ENCODE results near the gene AIRE.
A peak's percentile ranks its signal among the peaks of the same experiment; 100 is the strongest.
"Not testable (repeated sequence)": the region's sequence is repeated elsewhere in the genome, so short reads cannot be mapped to it uniquely, and the experiment has no call there.

AIRE gene

GRCh38 chr21:44285138-44285992 is at the start of gene AIRE:
AIRE (plus strand) TSS chr21:44285876; CDS start chr21:44286007, 131 bp downstream.
- H3K4me3 ChIP-seq (ENCODE audit: low read length), result no peak within 1 kb of the TSS
- H3K4me1 ChIP-seq (ENCODE audit: control insufficient read depth, insufficient read depth, low read length), result no peaks in the 10 kb centered on the region
- H3K9me3 ChIP-seq (ENCODE audit: control insufficient read depth, low read length), result no peaks in the 10 kb centered on the region
- H3K27me3 ChIP-seq (replicated peaks; ENCODE audit: control insufficient read depth, insufficient read depth, low read length), result peaks cover 29% of the 10 kb centered on the region
- no peak within 1 kb of the TSS for H3K9ac ChIP-seq (ENCODE audit: low read length)
- no peaks in the 10 kb centered on the region for H3K36me3 ChIP-seq (ENCODE audit: control insufficient read depth, insufficient read depth, low read length, severe bottlenecking)
- peak; percentile 54 for DNase-seq (ENCODE audit: low read depth)

- H3K9me3 ChIP-seq (ENCODE audit: control insufficient read depth, low read length); H3K9ac ChIP-seq (ENCODE audit: low read length); DNase-seq (ENCODE audit: low read depth); H3K36me3 ChIP-seq (ENCODE audit: control insufficient read depth, insufficient read depth, low read length, severe bottlenecking); H3K4me1 ChIP-seq (ENCODE audit: control insufficient read depth, insufficient read depth, low read length); H3K4me3 ChIP-seq (ENCODE audit: low read length); H3K27me3 ChIP-seq (replicated peaks; ENCODE audit: control insufficient read depth, insufficient read depth, low read length): not testable (repeated sequence)
These were observed 45.3 kb upstream of the AIRE start for GRCh38 chr21:44240353-44240752.

GRCh38 chr21:44240842-44241241 is 44.8 kb upstream of the AIRE start, which contains the start of gene ICOSLG:
ICOSLG (minus strand) TSS chr21:44240943; CDS start chr21:44240817, 126 bp downstream.
- not testable (repeated sequence) for H3K9me3 ChIP-seq (ENCODE audit: control insufficient read depth, low read length); DNase-seq (ENCODE audit: low read depth); H3K27me3 ChIP-seq (replicated peaks; ENCODE audit: control insufficient read depth, insufficient read depth, low read length); H3K9ac ChIP-seq (ENCODE audit: low read length); H3K4me1 ChIP-seq (ENCODE audit: control insufficient read depth, insufficient read depth, low read length); H3K4me3 ChIP-seq (ENCODE audit: low read length); H3K36me3 ChIP-seq (ENCODE audit: control insufficient read depth, insufficient read depth, low read length, severe bottlenecking)

GRCh38 chr21:44241281-44241680 is 44.4 kb upstream of the AIRE start:
- not testable (repeated sequence) for H3K4me3 ChIP-seq (ENCODE audit: low read length); H3K36me3 ChIP-seq (ENCODE audit: control insufficient read depth, insufficient read depth, low read length, severe bottlenecking); H3K9ac ChIP-seq (ENCODE audit: low read length); H3K27me3 ChIP-seq (replicated peaks; ENCODE audit: control insufficient read depth, insufficient read depth, low read length); H3K9me3 ChIP-seq (ENCODE audit: control insufficient read depth, low read length); DNase-seq (ENCODE audit: low read depth); H3K4me1 ChIP-seq (ENCODE audit: control insufficient read depth, insufficient read depth, low read length)

GRCh38 chr21:44243980-44244379 is 41.7 kb upstream of the AIRE start:
- not testable (repeated sequence) for H3K27me3 ChIP-seq (replicated peaks; ENCODE audit: control insufficient read depth, insufficient read depth, low read length); H3K36me3 ChIP-seq (ENCODE audit: control insufficient read depth, insufficient read depth, low read length, severe bottlenecking); H3K9me3 ChIP-seq (ENCODE audit: control insufficient read depth, low read length); H3K4me3 ChIP-seq (ENCODE audit: low read length); DNase-seq (ENCODE audit: low read depth); H3K9ac ChIP-seq (ENCODE audit: low read length); H3K4me1 ChIP-seq (ENCODE audit: control insufficient read depth, insufficient read depth, low read length)

GRCh38 chr21:44247904-44248303 is 37.8 kb upstream of the AIRE start:
- not testable (repeated sequence) for H3K36me3 ChIP-seq (ENCODE audit: control insufficient read depth, insufficient read depth, low read length, severe bottlenecking); H3K4me1 ChIP-seq (ENCODE audit: control insufficient read depth, insufficient read depth, low read length); DNase-seq (ENCODE audit: low read depth); H3K9me3 ChIP-seq (ENCODE audit: control insufficient read depth, low read length); H3K9ac ChIP-seq (ENCODE audit: low read length); H3K27me3 ChIP-seq (replicated peaks; ENCODE audit: control insufficient read depth, insufficient read depth, low read length); H3K4me3 ChIP-seq (ENCODE audit: low read length)

- not testable (repeated sequence) for H3K36me3 ChIP-seq (ENCODE audit: control insufficient read depth, insufficient read depth, low read length, severe bottlenecking); H3K27me3 ChIP-seq (replicated peaks; ENCODE audit: control insufficient read depth, insufficient read depth, low read length); H3K9ac ChIP-seq (ENCODE audit: low read length); H3K4me1 ChIP-seq (ENCODE audit: control insufficient read depth, insufficient read depth, low read length); H3K9me3 ChIP-seq (ENCODE audit: control insufficient read depth, low read length); H3K4me3 ChIP-seq (ENCODE audit: low read length); DNase-seq (ENCODE audit: low read depth)
These were observed 36.3 kb upstream of the AIRE start for GRCh38 chr21:44249204-44250037.

- no peaks in the 10 kb centered on the region for H3K4me1 ChIP-seq (ENCODE audit: control insufficient read depth, insufficient read depth, low read length)
- no peak overlapping the region for H3K4me3 ChIP-seq (ENCODE audit: low read length)
- DNase-seq (ENCODE audit: low read depth), result no peak
- H3K9me3 ChIP-seq (ENCODE audit: control insufficient read depth, low read length), result peaks cover 1% of the 10 kb centered on the region
- H3K9ac ChIP-seq (ENCODE audit: low read length), result no peak overlapping the region
- no peaks in the 10 kb centered on the region for H3K36me3 ChIP-seq (ENCODE audit: control insufficient read depth, insufficient read depth, low read length, severe bottlenecking)
- H3K27me3 ChIP-seq (replicated peaks; ENCODE audit: control insufficient read depth, insufficient read depth, low read length), result peaks cover 12% of the 10 kb centered on the region
These were observed 31.6 kb upstream of the AIRE start for GRCh38 chr21:44253832-44254710.

GRCh38 chr21:44255511-44255981 is 30.1 kb upstream of the AIRE start:
- H3K9me3 ChIP-seq (ENCODE audit: control insufficient read depth, low read length), result peaks cover 9% of the 10 kb centered on the region
- no peak overlapping the region for H3K9ac ChIP-seq (ENCODE audit: low read length)
- no peaks in the 10 kb centered on the region for H3K36me3 ChIP-seq (ENCODE audit: control insufficient read depth, insufficient read depth, low read length, severe bottlenecking)
- no peak overlapping the region for H3K4me3 ChIP-seq (ENCODE audit: low read length)
- H3K27me3 ChIP-seq (replicated peaks; ENCODE audit: control insufficient read depth, insufficient read depth, low read length), result peaks cover 17% of the 10 kb centered on the region
- H3K4me1 ChIP-seq (ENCODE audit: control insufficient read depth, insufficient read depth, low read length), result no peaks in the 10 kb centered on the region
- DNase-seq (ENCODE audit: low read depth), result peak; percentile 33

- no peak overlapping the region for H3K4me3 ChIP-seq (ENCODE audit: low read length)
These were observed 27.5 kb upstream of the AIRE start for GRCh38 chr21:44258056-44258725.

More at GRCh38 chr21:44258056-44258725, 27.5 kb upstream of the AIRE start:
- no peaks in the 10 kb centered on the region for H3K36me3 ChIP-seq (ENCODE audit: control insufficient read depth, insufficient read depth, low read length, severe bottlenecking)
- no peak overlapping the region for H3K9ac ChIP-seq (ENCODE audit: low read length)
- DNase-seq (ENCODE audit: low read depth), result no peak
- H3K4me1 ChIP-seq (ENCODE audit: control insufficient read depth, insufficient read depth, low read length), result no peaks in the 10 kb centered on the region
- H3K27me3 ChIP-seq (replicated peaks; ENCODE audit: control insufficient read depth, insufficient read depth, low read length), result peaks cover 17% of the 10 kb centered on the region
- peaks cover 9% of the 10 kb centered on the region for H3K9me3 ChIP-seq (ENCODE audit: control insufficient read depth, low read length)
